NCI-H1092 (cell line): ENCODE data around the gene LGSN.
"Not testable (repeated sequence)": the region's sequence is repeated elsewhere in the genome, so short reads cannot be mapped to it uniquely, and the experiment has no call there.

Experiments used
- DNase-seq: peaks from one replicate; lab custom pipeline; 2025; lab: John Stamatoyannopoulos, UW

The LGSN gene

DNA sequence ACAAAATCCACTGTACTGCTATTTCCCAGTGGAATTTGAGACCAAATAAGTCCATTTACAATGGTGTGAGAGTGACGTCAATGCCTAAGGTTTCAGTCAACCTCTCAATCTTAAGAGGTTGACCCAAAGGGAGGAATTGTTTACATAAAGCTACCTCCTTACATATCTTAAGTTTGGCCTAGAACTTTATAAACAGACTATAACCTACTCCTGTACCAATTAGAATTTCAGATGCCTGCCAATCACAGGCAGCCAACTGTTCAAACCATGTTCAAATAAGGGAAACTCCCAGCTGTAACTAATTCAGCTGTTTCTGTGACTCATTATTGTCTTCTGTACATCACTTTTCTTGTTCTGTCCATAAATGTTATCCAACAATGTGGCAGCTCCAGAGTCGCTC, 14.5 kb downstream of the LGSN start:
- no peak for DNase-seq

DNA sequence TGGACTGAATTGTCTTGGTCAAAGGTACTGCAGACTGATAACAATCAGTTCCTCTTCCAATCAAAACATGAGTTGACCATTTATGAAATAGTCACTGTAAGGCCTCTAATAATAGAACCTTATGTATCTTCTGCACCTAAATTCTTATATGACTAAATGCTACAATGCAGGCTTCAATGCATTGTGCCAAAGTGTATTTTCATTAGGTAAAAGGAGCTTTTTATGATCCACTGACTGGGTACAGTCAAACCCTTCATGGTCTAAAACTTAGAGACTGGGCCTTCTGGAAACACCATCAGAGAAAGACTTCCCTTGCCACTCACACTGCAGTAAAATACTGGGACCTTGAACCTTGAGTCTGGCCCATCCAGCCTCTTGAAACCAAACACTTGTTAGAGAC, 16.3 kb downstream of the LGSN start:
- DNase-seq, result no peak

DNA sequence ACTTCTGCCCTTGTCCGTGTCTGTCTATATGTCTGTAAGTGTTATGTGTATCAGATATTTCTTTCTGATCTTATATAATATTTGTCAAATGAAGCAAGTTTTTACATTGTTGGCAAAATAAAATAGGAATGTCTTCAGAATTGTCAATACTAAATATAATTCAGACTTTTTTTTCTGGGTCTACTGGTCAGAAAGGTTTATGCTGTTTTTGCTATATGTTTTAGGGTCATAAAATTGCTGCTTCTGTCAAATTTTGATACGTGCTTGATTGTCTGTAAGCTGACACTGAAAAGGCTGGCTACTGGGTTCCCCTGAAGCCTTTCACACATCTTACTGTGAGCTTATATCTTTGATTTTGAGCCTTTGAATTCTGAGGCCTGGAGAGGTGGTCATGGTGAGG, 20.1 kb downstream of the LGSN start:
- no peak for DNase-seq

DNA sequence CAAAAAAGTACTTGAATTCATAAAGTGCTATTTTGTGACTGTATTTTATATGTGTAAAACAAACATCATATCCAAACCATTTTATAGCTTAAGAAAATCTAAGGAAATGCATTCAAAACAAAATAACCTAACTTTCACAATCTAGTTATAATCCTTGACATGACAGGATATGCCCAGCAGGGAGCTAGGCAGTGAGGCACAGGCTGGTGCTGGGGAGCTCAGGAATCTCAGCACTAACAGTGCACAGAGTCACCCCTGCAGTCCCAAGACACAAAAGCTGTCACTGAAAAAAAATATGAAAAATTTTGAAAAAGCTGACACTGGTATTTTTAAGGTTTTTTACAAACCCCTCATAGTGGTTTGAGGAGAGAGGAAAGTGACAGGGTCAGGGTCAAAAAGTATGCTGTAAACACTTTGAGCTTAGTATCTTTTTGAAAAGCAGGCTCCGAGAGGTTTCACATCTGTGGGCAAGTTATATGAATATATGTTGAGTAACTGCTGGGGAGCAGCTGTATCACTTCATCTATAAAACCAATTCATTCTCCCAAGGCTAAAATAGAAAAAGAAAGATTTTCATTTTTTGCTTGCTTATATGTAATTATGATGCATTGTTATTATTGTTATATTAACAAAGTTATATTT, 24.1 kb downstream of the LGSN start:
- DNase-seq, result no peak

DNA sequence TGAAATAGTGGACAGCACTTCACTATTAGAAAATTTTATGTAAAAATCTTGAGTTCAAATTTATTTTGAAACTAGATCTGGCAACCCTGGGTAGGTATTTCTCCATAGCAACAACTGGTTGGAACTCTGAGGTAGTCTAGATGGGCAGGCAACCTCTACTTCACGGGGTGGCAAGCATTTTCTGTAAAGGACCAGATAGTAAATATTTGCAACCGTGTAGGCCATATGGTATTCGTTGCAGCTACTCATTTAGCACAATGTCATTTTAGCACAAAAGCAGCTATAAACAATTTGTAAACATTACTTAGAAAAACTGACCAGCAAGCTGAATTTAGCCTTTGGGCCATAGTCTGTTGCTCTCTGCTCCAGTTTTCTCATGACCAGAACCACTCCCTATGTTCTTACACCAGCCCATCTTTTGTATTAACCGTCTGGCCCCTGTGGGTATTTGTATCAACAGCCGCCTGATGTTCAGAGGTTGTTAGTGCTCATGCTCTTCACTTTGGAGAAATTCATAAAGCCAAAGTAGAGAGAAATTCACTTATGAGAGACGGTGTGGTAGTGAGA, 29.2 kb downstream of the LGSN start:
- no peak for DNase-seq

DNA sequence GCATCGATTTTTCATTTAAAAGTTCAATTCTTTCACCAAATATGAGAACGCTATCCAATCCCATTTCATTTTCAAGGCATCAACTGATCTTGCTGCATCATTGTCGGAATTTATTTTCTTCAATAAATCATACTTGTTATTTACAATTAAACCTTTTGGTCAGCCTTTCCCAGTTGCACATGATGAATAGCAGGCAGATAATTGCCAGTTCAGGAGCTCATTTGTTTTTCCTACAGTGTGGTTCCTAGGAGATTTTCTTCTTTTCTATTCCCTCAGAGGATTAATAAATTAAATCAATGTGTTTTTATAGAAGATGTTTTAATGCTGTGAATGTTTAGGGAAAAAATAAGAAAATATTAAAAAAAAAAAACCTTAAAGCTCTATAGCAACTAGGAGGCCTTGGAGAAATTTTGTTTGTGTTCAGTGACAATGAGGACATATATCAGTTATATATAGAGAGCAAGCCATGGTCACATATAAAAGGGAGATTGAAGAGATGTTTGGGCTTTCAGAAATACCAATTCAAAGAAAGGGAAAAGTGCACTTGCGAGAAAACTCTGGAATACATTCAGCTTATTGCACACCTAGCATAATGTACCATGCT, 30.4 kb downstream of the LGSN start:
- no peak for DNase-seq

DNA sequence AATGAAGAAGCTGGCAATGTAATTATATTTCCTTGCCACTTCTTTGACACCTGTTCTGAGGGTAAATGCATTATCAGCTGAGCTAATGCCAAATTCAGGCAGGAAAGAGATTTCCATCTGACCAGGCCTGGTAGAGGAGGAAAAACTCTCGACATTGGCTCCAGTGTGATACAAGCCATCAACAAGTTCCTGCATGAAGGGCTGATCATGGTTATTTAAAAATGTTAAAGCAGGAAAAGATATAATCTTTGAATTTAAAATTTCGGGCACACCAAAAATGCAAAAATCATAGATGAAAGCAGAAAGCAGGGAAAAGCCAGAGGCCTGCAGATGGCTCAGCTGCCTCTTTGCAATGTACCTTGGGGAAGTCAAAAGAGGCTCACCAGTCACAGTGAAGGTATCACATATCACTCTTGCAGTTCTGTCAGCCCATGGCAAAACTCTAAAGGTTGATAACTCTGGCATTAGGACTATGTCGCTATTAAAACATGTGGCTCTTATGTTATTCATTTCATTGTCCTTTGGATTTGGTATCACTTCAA, 39.1 kb downstream of the LGSN start:
- DNase-seq, result no peak

DNA sequence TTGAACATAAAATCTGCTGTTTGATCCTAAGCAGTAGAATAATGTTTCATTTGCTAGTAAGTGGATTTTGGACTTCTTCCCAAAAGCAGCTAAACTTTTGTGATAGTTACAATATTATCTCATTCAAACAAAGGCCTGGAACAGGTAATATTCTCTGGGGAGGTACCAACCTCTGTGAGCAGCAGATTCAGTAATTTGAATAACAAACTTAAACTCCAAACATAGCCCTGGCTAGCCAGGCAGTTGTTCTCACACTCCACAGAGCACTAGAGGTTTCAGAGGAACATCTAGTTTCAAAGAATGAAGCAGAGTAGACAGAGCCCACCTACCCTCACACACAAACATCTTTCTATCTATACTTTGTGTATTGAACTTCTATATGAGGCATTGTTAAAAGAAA, 40.9 kb downstream of the LGSN start:
- no peak for DNase-seq

DNA sequence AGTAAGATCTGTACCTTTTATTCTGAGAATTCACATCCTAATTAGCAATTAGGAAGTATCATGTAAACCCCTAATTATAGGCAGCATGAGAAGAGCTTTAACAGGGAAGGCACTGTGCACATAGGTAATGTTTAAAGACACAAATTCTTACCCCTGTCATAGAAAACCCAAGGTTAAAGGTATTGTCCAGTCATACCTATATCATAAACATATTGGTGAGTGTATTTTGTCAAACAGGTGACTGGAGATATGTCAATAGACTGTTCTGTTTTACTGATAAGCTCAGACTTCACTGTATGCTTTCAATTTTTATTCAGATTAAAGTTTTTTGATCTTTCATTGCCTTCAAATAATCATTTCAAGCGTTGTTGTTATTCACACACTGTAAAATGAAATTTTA, 43.8 kb downstream of the LGSN start:
- DNase-seq, result no peak

DNA sequence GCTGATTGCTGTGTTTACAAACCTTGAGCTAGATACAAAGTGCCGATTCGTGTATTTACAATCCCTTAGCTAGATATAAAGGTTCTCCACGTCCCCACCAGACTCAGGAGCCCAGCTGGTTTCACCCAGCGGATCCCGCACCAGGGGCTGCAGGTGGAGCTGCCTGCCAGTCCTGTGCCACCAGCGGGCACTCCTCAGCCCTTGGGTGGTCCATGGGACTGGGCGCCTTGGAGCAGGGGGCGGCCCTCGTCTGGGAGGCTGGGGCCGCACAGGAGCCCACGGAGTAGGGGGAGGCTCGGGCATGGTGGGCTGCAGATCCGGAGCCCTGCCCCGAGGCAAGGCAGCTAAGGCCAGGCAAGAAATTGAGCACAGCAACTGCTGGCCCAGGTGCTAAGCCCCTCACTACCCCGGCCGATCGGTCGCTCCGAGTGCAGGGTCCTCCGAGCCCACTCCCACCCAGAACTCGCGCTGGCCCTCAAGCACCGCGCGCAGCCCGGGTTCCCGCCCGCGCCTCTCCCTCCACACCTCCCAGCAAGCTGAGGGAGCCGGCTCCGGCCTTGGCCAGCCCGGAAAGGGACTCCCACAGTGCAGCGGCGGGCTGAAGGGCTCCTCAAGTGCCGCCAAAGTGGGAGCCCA, 44.9 kb downstream of the LGSN start:
- not testable (repeated sequence) for DNase-seq

DNA sequence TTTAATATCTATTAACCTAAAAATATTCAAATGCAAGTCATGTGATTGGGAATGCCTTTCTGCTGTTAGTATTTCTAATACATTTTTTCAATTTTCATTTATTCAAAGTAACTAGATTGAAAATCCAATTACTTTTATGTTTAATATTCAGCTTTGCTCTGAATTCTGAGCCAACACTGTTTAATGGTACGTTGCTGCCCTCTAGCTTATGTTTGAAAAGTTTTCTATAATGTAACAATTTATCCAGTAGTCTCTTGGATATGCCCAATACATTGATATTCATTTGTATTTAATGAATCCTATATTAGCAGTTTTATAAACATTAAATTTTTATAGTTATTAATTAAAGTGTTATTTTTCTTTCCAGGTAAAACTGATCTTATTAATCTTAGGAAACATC, 47.4 kb downstream of the LGSN start:
- DNase-seq, result no peak

DNA sequence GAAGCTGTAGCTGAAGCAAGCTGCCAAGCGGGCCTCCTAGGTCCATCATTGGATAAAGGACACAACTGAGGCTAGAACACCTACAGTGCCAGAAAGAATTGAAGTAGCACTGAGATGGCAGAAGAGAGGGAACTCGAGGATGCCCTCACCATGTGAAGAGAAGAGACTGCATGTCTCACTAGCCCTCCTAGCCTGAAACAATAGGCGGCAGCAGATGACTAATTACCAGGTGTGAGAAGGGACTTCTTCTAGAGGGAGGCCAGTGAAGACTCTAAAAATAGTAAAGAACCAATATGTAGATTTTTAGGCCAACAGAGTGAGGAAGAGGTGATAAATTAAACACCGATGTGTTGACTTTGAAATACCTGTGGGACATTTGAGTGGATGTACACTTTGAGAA, 50.3 kb downstream of the LGSN start:
- no peak for DNase-seq

DNA sequence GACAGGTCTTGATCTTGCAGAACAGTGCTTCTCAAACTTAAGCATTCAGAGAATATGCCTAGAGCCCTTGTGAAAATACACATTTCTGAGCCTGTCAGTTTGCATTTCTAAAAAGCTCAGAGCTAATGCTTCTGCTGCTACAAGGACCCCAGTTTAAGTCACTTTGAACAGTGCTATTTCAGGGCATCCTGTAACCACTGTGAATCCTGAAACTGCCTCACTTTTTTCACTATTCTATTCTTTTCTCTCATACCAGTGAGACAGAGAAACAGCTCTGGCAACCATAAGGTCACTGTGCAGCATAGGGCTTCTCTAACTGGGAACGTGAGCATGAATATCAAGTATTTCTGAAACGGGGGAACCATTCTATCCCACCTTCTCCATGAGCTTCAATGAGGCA, 51.2 kb downstream of the LGSN start:
- no peak for DNase-seq

DNA sequence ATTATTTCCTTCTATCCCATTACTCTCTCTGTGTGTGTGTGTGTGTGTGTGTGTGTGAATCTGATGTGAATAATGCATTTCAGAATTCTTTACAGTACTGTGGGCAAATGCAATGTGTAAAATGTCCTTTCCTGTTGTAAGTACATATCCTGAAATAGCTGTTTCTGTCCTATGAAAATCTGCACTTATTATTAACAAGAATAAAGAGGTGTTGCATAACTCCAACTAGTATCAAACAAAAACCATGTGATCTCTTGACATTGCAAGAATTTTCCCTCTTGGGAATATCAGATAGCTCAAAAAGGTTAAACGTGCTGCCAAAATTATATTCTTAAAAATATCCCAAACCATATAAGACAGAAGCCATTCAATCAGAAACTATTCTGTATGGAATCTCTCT, 52.0 kb downstream of the LGSN start:
- no peak for DNase-seq

DNA sequence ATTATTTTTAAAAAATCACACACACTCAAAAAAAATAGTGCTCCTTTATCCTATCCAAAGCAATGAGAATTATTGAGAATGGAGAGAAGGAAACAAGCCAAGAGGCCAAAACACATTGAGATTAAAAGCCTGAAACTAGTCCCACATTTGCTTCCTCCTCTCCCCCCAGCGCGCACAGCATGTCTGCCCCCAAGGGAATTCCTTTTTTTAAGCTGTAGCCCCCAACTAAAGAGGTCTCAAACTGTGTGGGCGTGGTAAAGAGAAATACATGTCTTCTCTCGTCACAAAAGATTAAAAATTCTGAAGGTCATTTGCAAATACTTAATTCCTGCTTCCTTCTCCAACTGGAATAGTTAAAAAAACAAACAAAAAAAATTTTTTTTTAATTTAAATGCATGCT, 52.7 kb downstream of the LGSN start:
- DNase-seq, result no peak

DNA sequence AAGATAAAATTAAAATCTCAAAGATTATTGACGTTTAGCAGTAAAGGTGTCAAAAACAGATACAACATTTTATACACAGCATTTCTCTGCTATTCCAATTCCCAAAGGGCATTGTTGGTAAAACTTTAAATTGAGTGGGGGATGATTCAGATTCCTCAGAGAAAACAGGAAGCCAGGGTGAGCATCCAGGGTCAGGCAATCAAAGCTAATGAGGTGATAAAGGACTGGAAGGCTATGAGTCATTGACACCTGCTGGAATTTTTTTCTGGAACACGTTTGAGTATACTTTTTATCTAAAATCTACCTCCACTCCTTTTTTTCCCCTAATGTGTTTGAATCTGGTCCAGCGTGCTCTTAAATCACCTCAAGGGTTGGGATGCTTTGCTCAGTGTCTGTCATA, 56.3 kb downstream of the LGSN start:
- DNase-seq, result no peak

DNA sequence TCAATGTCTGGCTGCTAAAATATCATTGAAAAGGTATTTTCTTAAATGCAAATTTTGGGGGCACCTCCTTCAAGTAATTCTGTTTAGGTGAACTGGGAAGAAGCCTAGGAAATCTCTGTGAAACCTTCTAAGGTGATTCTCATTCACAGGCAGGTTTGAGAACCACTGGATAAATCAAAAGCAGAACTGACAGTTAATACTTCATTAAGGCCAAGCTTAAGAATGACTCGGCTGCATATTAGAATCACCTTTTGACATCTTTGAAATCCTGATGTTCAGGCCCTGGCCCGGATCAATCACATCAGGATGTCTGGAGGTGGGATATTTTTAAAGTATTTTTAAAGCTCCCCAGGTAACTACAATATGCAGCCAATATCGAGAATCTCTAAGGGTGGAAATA, 58.0 kb downstream of the LGSN start:
- DNase-seq, result no peak

DNA sequence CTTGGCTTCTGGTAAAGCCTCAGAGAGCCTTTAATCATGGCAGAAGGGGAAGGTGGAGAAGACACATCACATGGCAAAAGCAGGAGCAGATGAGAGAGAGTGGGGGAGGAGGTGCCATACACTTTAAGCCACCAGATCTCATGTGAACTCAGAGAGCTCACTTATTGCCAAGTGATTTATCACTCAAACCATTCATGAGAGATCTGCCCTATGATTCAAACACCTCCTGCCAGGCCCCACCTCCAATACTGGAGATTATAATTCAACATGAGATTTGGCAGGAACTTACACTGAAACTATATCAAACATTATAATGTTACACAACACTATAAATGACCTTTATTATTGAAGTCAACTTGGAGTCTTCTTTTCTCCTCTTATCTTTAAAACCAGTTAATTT, 60.6 kb downstream of the LGSN start:
- DNase-seq, result no peak

DNA sequence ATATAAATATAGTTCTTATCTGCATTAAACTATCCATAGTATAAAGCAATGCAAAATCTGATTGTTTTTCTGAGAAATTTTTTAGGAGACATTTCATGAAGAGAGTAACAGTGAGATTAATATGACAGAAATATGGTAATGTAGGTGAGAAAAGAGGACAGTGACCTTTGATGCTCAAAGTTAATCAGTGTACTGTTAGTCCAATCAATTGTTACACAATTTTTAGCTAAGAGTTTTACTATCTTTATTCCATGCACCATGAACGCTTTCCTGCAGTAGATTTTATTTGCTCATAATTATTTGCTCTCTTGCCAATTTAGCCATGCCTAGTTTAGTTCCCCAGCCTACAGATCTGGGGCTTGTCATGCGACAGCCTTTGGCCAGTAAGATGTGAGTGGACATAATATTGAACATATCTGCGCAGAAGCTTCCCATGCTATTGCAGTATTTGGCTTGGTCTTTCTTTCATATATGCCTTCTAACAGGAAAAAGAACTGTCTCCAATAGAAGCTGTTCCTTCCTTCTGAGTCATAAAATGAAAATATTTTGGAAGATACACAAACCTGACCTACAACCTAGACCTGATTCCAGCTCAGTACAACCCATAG, 69.8 kb downstream of the LGSN start:
- no peak for DNase-seq

DNA sequence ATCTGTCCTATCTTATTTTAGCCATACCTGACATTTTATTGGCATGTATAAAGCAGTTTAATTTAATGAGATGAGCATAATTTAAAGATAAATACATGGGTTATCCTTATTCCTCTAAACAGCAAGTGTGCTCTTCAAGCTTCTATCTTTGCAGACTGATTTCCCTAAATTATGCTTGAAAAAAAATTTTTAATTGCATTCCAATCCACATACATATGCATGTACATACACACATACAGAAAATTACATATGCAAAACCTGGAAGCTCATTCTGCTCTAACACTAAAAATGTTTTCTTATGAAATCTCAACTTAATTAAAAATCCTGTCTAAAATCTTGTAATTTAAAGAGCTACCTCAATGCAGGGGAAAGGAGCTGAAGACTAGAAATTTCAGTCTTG, 73.2 kb downstream of the LGSN start:
- DNase-seq, result no peak

DNA sequence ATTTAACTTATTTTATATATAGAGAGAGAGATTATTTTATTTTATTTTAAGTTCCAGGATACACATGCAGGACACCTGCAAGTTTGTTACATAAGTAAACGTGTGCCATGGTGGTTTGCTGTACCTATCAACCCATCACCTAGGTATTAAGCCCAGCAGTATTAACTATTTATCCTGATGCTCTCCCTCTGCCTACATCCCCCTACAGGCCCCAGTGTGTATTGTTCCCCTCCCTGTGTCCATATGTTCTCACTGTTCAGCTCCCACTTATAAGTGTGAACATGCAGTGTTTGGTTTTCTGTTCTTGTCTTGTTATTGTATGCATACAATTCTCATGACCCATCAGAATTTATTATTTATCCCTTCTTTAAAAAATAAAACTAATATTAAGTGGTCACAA, 73.9 kb downstream of the LGSN start:
- DNase-seq, result no peak

DNA sequence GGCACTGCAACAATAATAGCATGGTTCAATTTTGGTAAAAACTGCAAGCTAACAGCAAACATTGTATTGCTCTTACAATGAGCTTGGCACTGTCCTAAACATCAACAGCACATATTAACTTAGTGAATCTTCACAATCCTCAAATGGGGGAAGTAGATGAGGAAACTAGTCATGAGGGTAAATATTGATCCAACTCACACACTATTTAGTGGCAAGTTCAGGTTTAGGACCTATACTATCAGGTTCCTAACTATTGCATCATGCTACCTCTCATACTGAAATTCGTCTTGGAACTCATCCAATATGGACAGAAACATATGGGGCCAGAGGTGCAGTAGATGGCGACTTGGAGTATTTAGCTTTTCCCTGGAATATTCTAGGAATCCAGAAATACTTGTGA, 74.4 kb downstream of the LGSN start:
- no peak for DNase-seq

DNA sequence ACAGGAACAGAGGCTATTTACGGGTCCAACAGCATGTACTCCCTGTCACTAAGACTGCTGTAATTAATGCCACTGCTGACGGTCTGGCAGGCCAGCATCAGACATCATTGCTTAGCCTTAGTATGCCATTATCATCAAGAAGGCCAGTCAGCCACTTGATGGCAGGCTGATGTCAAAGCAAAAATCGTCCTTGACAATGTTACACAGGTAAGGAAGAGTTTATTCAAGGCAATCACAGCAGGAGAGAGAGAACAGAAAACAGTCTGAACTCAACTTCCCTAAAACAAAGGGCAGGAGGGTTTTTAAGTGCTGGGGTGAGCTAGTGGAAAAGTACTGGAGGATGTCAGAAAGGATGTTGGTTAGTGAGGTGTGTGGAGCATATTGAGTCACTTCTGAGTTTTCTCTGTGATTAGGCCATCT, 83.4 kb downstream of the LGSN start:
- DNase-seq, result no peak
